GM23338 (cell line): ENCODE measurements around the gene ZNF605.

Experiments used
- CREB1 ChIP-seq: fragments of 250-450 bp; sonication (Bioruptor Pico); IDR thresholded peaks from 2 replicates; pipeline ENCODE4 v1.5.0; 2020; ENCODE audit warnings: low read depth, mild to moderate bottlenecking, moderate library complexity
- EZH2 ChIP-seq: fragments of 200-600 bp; sonication (generic); IDR thresholded peaks from one replicate; pipeline ENCODE4 v1.8.0; 2017; ENCODE audit warnings: antibody characterized with exemption, mild to moderate bottlenecking, low read depth; ENCODE audit not compliant: unreplicated experiment
- EZH2phosphoT487 ChIP-seq: fragments of 200-600 bp; sonication (generic); IDR thresholded peaks from one replicate; pipeline ENCODE4 v1.8.1; 2018; ENCODE audit warnings: antibody characterized with exemption; ENCODE audit not compliant: unreplicated experiment
- JUNB ChIP-seq: IDR thresholded peaks from one replicate; pipeline ENCODE4 v1.6.1; 2016; ENCODE audit warnings: antibody characterized with exemption; ENCODE audit not compliant: unreplicated experiment
- POLR2AphosphoS5 ChIP-seq: IDR thresholded peaks from 2 replicates; pipeline ENCODE4 v1.6.1; 2016; ENCODE audit warnings: antibody characterized with exemption, low read depth
- REST ChIP-seq: IDR thresholded peaks from one replicate; pipeline ENCODE4 v1.6.1; 2018; ENCODE audit warnings: antibody characterized with exemption; ENCODE audit not compliant: unreplicated experiment
- STAT1 ChIP-seq: IDR thresholded peaks from one replicate; pipeline ENCODE4 v1.6.1; 2016; ENCODE audit warnings: antibody characterized with exemption; ENCODE audit not compliant: unreplicated experiment
- ZNF114 ChIP-seq: fragments of 250-450 bp; sonication (Bioruptor Pico); IDR thresholded peaks from 2 replicates; pipeline ENCODE4 v1.5.0; 2020; ENCODE audit warnings: mild to moderate bottlenecking, moderate library complexity
- ZNF331 ChIP-seq: fragments of 250-450 bp; sonication (Bioruptor Pico); IDR thresholded peaks from 2 replicates; pipeline ENCODE4 v1.5.0; 2020; ENCODE audit warnings: low read depth, mild to moderate bottlenecking, moderate library complexity
- TF ChIP-seq, protein P1 (sequence below), 2 experiments: fragments of 200-600 bp in 1 of 2; sonication (generic) in 1 of 2; conservative IDR thresholded peaks; 2 replicates each; pipeline versions ENCODE4 v1.5.1 to v1.6.1; 2016 to 2017; ENCODE audit warnings: antibody characterized with exemption in 2 of 2, low read depth in 2 of 2, mild to moderate bottlenecking in 2 of 2, moderate library complexity in 1 of 2
- TF ChIP-seq, protein P2 (sequence below): fragments of 250-450 bp; sonication (Bioruptor Pico); IDR thresholded peaks from 2 replicates; pipeline ENCODE4 v1.5.0; 2020; ENCODE audit warnings: mild to moderate bottlenecking, moderate library complexity

DNA sequence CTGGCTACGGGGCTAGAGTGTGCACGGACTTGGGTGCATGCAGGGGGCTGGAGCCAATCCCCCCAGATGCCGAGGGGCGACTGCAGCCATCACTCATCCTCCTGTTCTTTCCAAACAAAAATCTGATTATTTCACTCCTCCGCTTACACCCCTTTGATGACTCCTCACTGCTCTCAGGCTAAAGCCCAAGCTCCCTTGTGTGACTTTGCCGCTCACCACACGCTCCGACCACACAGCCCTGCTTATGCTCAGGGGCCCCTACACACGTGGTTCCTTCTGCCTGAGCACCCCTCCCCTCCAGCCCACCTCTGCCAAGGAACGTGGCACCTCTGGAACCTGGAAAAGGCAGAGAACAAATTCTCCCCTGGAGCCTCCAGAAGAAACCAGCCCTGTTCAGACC lies 82.4 kb downstream of the ZNF605 start:
- TF ChIP-seq EZH2 (no peak), POLR2AphosphoS5 (no peak), JUNB (no peak), ZNF114 (CRISPR knock-in tag) (no peak), STAT1 (no peak), REST (no peak), CREB1 (CRISPR knock-in tag) (no peak), EZH2phosphoT487 (no peak), ZNF331 (CRISPR knock-in tag) (no peak)
- TF ChIP-seq, protein P1, sequence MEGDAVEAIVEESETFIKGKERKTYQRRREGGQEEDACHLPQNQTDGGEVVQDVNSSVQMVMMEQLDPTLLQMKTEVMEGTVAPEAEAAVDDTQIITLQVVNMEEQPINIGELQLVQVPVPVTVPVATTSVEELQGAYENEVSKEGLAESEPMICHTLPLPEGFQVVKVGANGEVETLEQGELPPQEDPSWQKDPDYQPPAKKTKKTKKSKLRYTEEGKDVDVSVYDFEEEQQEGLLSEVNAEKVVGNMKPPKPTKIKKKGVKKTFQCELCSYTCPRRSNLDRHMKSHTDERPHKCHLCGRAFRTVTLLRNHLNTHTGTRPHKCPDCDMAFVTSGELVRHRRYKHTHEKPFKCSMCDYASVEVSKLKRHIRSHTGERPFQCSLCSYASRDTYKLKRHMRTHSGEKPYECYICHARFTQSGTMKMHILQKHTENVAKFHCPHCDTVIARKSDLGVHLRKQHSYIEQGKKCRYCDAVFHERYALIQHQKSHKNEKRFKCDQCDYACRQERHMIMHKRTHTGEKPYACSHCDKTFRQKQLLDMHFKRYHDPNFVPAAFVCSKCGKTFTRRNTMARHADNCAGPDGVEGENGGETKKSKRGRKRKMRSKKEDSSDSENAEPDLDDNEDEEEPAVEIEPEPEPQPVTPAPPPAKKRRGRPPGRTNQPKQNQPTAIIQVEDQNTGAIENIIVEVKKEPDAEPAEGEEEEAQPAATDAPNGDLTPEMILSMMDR (conservative IDR thresholded peaks at IDR 0.05; ENCODE audit: low read depth in 2 of 2): no peak
- TF ChIP-seq, protein P2, sequence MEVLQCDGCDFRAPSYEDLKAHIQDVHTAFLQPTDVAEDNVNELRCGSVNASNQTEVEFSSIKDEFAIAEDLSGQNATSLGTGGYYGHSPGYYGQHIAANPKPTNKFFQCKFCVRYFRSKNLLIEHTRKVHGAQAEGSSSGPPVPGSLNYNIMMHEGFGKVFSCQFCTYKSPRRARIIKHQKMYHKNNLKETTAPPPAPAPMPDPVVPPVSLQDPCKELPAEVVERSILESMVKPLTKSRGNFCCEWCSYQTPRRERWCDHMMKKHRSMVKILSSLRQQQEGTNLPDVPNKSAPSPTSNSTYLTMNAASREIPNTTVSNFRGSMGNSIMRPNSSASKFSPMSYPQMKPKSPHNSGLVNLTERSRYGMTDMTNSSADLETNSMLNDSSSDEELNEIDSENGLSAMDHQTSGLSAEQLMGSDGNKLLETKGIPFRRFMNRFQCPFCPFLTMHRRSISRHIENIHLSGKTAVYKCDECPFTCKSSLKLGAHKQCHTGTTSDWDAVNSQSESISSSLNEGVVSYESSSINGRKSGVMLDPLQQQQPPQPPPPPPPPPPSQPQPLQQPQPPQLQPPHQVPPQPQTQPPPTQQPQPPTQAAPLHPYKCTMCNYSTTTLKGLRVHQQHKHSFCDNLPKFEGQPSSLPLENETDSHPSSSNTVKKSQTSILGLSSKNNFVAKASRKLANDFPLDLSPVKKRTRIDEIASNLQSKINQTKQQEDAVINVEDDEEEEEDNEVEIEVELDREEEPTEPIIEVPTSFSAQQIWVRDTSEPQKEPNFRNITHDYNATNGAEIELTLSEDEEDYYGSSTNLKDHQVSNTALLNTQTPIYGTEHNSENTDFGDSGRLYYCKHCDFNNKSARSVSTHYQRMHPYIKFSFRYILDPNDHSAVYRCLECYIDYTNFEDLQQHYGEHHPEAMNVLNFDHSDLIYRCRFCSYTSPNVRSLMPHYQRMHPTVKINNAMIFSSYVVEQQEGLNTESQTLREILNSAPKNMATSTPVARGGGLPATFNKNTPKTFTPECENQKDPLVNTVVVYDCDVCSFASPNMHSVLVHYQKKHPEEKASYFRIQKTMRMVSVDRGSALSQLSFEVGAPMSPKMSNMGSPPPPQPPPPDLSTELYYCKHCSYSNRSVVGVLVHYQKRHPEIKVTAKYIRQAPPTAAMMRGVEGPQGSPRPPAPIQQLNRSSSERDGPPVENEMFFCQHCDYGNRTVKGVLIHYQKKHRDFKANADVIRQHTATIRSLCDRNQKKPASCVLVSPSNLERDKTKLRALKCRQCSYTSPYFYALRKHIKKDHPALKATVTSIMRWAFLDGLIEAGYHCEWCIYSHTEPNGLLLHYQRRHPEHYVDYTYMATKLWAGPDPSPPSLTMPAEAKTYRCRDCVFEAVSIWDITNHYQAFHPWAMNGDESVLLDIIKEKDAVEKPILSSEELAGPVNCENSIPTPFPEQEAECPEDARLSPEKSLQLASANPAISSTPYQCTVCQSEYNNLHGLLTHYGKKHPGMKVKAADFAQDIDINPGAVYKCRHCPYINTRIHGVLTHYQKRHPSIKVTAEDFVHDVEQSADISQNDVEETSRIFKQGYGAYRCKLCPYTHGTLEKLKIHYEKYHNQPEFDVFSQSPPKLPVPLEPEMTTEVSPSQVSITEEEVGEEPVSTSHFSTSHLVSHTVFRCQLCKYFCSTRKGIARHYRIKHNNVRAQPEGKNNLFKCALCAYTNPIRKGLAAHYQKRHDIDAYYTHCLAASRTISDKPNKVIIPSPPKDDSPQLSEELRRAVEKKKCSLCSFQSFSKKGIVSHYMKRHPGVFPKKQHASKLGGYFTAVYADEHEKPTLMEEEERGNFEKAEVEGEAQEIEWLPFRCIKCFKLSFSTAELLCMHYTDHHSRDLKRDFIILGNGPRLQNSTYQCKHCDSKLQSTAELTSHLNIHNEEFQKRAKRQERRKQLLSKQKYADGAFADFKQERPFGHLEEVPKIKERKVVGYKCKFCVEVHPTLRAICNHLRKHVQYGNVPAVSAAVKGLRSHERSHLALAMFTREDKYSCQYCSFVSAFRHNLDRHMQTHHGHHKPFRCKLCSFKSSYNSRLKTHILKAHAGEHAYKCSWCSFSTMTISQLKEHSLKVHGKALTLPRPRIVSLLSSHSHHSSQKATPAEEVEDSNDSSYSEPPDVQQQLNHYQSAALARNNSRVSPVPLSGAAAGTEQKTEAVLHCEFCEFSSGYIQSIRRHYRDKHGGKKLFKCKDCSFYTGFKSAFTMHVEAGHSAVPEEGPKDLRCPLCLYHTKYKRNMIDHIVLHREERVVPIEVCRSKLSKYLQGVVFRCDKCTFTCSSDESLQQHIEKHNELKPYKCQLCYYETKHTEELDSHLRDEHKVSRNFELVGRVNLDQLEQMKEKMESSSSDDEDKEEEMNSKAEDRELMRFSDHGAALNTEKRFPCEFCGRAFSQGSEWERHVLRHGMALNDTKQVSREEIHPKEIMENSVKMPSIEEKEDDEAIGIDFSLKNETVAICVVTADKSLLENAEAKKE: no peak
